Measurements from ENCODE around the gene GLRB. TPM values are rescaled to one million over a fixed set of nuclear protein-coding genes. Genes with fewer than 3 reads are reported as not detected.

The GLRB gene
- total and polyA plus RNA-seq, 2 experiments from 2014 or later = 3.3 to 4.8 TPM

DNA sequence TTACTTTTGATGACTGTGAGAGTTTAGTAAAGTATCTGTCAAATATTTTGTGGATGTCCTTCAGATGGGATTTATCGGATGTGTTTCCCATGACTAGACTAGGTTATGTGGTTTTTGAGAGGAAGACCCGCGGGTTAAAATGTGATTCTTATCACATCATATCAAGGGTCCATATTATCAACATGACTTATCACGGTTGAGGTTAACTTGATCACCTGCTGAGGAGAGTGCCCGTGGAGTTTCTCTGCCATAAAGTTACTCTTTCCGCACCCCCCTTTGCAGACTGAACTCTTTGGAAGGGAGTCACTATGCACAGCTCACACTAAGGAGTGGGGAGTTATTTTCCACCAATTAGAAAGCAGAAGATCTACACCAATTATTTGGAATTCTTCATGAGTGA, 38.7 kb downstream of the GLRB start:
- Histone ChIP-seq H3K36me3 (replicated peaks; ENCODE audit: insufficient read depth, low read depth) (no peaks in the 10 kb centered on the region), H3K27ac (no peak overlapping the region), H3K9me2 (replicated peaks; ENCODE audit: insufficient read depth) (no peaks in the 10 kb centered on the region), H3K27me3 (no peaks in the 10 kb centered on the region), H3K4me3 (no peak overlapping the region), H3K4me2 (no peak overlapping the region), H4K20me1 (ENCODE audit: insufficient read depth, poor library complexity, severe bottlenecking) (no peaks in the 10 kb centered on the region), H2AFZ (no peak overlapping the region), H3K9me3 (ENCODE audit: low read depth) (no peaks in the 10 kb centered on the region), H3K4me1 (ENCODE audit: insufficient read depth) (no peaks in the 10 kb centered on the region), H3K79me2 (no peaks in the 10 kb centered on the region)
- WGBS (ENCODE audit: low lambda C conversion rate, missing lambda C conversion rate) = 92% methylated on average over 6 of the region's 6 CpGs
- no peak for DNase-seq (ENCODE audit: low spot score)
- TF ChIP-seq EZH2 (IDR thresholded peaks at IDR 0.05; ENCODE audit: borderline replicate concordance) (no peak), EZH2phosphoT487 (IDR thresholded peaks at IDR 0.05; ENCODE audit: low read depth, severe bottlenecking, unreplicated experiment) (no peak)
- TF ChIP-seq, protein P1, sequence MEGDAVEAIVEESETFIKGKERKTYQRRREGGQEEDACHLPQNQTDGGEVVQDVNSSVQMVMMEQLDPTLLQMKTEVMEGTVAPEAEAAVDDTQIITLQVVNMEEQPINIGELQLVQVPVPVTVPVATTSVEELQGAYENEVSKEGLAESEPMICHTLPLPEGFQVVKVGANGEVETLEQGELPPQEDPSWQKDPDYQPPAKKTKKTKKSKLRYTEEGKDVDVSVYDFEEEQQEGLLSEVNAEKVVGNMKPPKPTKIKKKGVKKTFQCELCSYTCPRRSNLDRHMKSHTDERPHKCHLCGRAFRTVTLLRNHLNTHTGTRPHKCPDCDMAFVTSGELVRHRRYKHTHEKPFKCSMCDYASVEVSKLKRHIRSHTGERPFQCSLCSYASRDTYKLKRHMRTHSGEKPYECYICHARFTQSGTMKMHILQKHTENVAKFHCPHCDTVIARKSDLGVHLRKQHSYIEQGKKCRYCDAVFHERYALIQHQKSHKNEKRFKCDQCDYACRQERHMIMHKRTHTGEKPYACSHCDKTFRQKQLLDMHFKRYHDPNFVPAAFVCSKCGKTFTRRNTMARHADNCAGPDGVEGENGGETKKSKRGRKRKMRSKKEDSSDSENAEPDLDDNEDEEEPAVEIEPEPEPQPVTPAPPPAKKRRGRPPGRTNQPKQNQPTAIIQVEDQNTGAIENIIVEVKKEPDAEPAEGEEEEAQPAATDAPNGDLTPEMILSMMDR (IDR thresholded peaks at IDR 0.05; ENCODE audit: poor library complexity) = no peak

DNA sequence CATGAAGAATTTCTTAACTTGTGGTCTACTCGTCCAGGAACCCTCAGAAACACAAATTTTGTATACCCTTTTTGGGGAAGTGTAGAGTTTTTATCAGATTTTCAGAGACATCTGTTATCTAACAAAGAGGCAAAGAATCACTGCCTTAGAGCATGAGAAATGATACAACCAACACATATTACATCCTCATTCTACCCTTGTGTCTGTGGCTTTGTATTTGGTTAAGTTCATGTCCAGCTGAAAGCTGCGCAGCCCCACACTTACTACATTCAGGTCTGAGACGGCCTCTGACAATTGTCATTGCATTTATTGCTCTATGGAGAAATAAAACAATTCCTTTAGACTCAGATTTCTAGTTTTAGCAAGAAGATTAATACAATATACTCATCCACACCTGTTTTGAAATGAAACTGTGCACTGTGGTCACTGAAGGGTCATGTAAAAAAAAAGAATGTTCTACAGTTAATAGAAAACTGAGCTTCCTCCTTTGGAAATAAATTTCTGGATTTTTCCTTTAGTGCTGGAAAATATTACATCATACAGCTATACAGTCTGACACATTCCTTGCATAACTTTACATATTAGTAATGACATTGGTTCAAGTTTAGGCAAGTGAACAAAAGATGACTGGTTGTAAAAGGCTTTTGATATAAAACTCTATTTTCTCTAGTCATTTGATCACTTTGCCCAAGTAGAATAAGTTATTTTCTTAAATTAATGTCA, 39.8 kb downstream of the GLRB start:
- Histone ChIP-seq H2AFZ (no peak overlapping the region), H3K27ac (peak overlapping the region; percentile 41)
- TF ChIP-seq EZH2phosphoT487 (IDR thresholded peaks at IDR 0.05; ENCODE audit: low read depth, severe bottlenecking, unreplicated experiment) (no peak), EZH2 (IDR thresholded peaks at IDR 0.05; ENCODE audit: borderline replicate concordance) (no peak)
- TF ChIP-seq, protein P1 (IDR thresholded peaks at IDR 0.05; ENCODE audit: poor library complexity) = no peak

DNA sequence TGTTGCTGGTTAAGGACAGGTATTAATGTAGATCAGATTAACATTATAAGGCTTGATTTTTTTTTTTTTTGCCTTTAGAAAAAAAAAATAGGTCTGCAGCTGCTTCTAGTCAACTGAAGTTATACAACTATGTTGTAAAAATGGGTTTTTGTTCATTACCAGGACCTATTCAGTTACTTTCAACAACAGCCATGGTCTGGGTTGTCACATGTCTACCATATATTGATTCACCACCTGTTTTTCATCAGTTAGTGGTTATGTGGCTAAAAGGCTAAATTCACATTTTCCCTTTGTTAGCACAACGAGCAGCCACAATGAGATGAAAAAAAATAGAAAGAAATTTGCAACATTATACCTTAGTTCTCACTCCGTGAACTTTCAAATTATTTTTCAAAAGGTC, 45.5 kb downstream of the GLRB start:
- H2AFZ ChIP-seq = no peak overlapping the region
- no peak overlapping the region for H3K4me3 ChIP-seq
- H3K79me2 ChIP-seq = no peaks in the 10 kb centered on the region
- no peaks in the 10 kb centered on the region for H3K27me3 ChIP-seq
- H3K9me2 ChIP-seq (replicated peaks; ENCODE audit: insufficient read depth) = no peaks in the 10 kb centered on the region
- TF ChIP-seq, protein P1 (IDR thresholded peaks at IDR 0.05; ENCODE audit: poor library complexity) = no peak
- TF ChIP-seq EZH2 (IDR thresholded peaks at IDR 0.05; ENCODE audit: borderline replicate concordance) = no peak
- no peak for TF ChIP-seq EZH2phosphoT487 (IDR thresholded peaks at IDR 0.05; ENCODE audit: low read depth, severe bottlenecking, unreplicated experiment)
- H3K9me3 ChIP-seq (ENCODE audit: low read depth) = no peaks in the 10 kb centered on the region
- WGBS (ENCODE audit: low lambda C conversion rate, missing lambda C conversion rate) = 79% methylated on average over 2 of the region's 2 CpGs
- H3K4me2 ChIP-seq = no peak overlapping the region
- no peak overlapping the region for H3K27ac ChIP-seq
- H3K36me3 ChIP-seq (replicated peaks; ENCODE audit: insufficient read depth, low read depth) = no peaks in the 10 kb centered on the region
- no peak for DNase-seq (ENCODE audit: low spot score)
- no peaks in the 10 kb centered on the region for H4K20me1 ChIP-seq (ENCODE audit: insufficient read depth, poor library complexity, severe bottlenecking)
- no peaks in the 10 kb centered on the region for H3K4me1 ChIP-seq (ENCODE audit: insufficient read depth)

More for the DNA sequence above, 39.8 kb downstream of the GLRB start:
- no peaks in the 10 kb centered on the region for H3K4me1 ChIP-seq (ENCODE audit: insufficient read depth)
- no peaks in the 10 kb centered on the region for H3K27me3 ChIP-seq
- H3K9me3 ChIP-seq (ENCODE audit: low read depth) = no peaks in the 10 kb centered on the region
- H3K9me2 ChIP-seq (replicated peaks; ENCODE audit: insufficient read depth) = no peaks in the 10 kb centered on the region
- peak; percentile 9 for DNase-seq (ENCODE audit: low spot score)
- H3K4me3 ChIP-seq = no peak overlapping the region
- no peaks in the 10 kb centered on the region for H3K79me2 ChIP-seq
- no peaks in the 10 kb centered on the region for H4K20me1 ChIP-seq (ENCODE audit: insufficient read depth, poor library complexity, severe bottlenecking)
- 78% methylated on average over 3 of the region's 3 CpGs for WGBS (ENCODE audit: low lambda C conversion rate, missing lambda C conversion rate)
- H3K36me3 ChIP-seq (replicated peaks; ENCODE audit: insufficient read depth, low read depth) = no peaks in the 10 kb centered on the region
- H3K4me2 ChIP-seq = no peak overlapping the region

Measured in hepatocyte (in vitro differentiated cells).